Anterior cingulate cortex (tissue), 58 donors: Measurements from ENCODE around the gene TLR5.

Source experiments
- DNase-seq, 58 donors: peaks; one replicate each; lab custom pipeline; 2025; lab: John Stamatoyannopoulos, UW

The TLR5 gene

GRCh38 chr1:223153177-223154119 is 10.4 kb upstream of the TLR5 start:
- DNase-seq: no peak

GRCh38 chr1:223152399-223152798 is 9.4 kb upstream of the TLR5 start:
- DNase-seq: no peak

GRCh38 chr1:223150443-223150842 is 7.4 kb upstream of the TLR5 start:
- DNase-seq: no peak

- no peak for DNase-seq
Measured at GRCh38 chr1:223147873-223148272, 4.8 kb upstream of the TLR5 start.

- DNase-seq: no peak
Measured at GRCh38 chr1:223147409-223147808, 4.4 kb upstream of the TLR5 start.

- DNase-seq: no peak
Measured at GRCh38 chr1:223146745-223147144, 3.7 kb upstream of the TLR5 start.

- no peak for DNase-seq
Measured at GRCh38 chr1:223144914-223145313, 1.9 kb upstream of the TLR5 start.

- no peak for DNase-seq
Measured at GRCh38 chr1:223144431-223144830, 1.4 kb upstream of the TLR5 start.

GRCh38 chr1:223143537-223144248 is 645 bp upstream of the TLR5 start:
- peak in 17 of 58 donors; percentile 2 to 31 (median 13) for DNase-seq

GRCh38 chr1:223142269-223142668 is 779 bp downstream of the TLR5 start:
- no peak for DNase-seq

GRCh38 chr1:223140611-223141405 is 2.2 kb downstream of the TLR5 start:
- no peak for DNase-seq

GRCh38 chr1:223137455-223138085 is 5.5 kb downstream of the TLR5 start:
- no peak for DNase-seq

GRCh38 chr1:223136086-223136485 is 7.0 kb downstream of the TLR5 start:
- no peak for DNase-seq

- DNase-seq: no peak
Measured at GRCh38 chr1:223135176-223135942, 7.7 kb downstream of the TLR5 start.

GRCh38 chr1:223133824-223134435 is 9.1 kb downstream of the TLR5 start:
- DNase-seq: peak in 52 of 58 donors; percentile 19 to 79 (median 63)

GRCh38 chr1:223133306-223133823 is 9.7 kb downstream of the TLR5 start:
- DNase-seq: peak in 3 of 58 donors; percentile 20 to 53 (median 23)

GRCh38 chr1:223129229-223129901 is 13.7 kb downstream of the TLR5 start:
- peak in 41 of 58 donors; percentile 2 to 71 (median 34) for DNase-seq

- DNase-seq: peak in 15 of 58 donors; percentile 2 to 40 (median 22)
Measured at GRCh38 chr1:223126741-223127140, 16.3 kb downstream of the TLR5 start.
